Measurements from ENCODE around the gene PRR35. TPM values are rescaled to one million over a fixed set of nuclear protein-coding genes. Genes with fewer than 3 reads are reported as not detected.
A peak's percentile ranks its signal among the peaks of the same experiment; 100 is the strongest.

PRR35 gene
- total RNA-seq, 1 experiment from 2014 or later: 0.41 TPM

GRCh38 chr16:526181-527014 lies 33.8 kb upstream of the PRR35 start:
- DNase-seq (ENCODE audit: low spot score): peak; percentile 29
- in situ Hi-C loops (cut with HindIII; ENCODE audit: low sequenced_read_pairs): no loop called here

GRCh38 chr16:527015-527903 lies 32.9 kb upstream of the PRR35 start, which contains the start of gene CAPN15:
CAPN15 (plus strand) TSS chr16:527712; CDS start chr16:546839, 19,127 bp downstream.
- peak; percentile 84 for DNase-seq (ENCODE audit: low spot score)
- in situ Hi-C loops (cut with HindIII; ENCODE audit: low sequenced_read_pairs): no loop called here

DNA sequence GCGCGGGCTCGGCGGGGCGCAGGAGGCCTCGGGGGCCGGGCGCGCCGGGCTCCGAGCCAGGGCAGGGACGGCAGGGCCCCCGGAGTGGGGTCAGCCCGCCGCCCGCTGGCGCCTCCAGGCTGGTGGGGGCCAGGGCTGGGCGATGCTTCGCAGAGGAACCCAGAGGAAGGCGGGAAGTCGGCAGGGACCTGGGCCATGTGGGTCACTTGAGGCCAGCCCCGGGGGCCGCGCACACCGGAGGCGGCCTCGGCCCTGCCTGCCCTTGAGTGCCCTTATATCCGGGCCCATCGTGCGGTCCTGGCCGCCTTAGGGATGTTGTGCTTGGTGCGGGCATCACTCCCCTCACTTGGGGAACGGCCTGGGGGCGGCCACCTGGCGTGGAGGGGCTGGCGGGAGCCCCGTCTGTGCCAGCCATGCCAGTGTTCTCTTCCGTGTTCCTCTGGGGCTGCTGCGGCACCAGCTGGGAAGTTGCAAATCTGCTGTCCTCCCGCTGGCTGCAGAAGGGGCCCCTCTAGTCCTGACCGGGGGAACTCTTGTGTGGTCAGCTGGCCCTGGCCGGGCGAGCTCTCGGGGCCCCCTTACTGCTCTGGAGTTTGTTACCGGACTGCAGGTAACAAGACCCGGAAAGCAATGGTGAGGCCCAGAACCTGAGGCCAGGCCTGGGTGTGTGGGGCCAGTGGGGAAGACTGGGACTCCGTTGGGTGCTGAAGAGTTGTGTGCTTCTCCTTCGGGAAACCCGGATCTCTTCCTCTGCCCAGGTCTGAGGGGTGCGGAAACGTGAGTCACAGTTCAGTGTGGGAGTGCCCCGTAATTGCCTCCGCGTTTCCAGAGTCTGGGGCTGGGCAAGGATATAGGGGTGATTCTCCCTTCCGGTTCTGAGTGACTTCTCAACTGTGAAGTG lies 31.8 kb upstream of the PRR35 start:
- DNase-seq (ENCODE audit: low spot score): no peak
- in situ Hi-C loops (cut with HindIII; ENCODE audit: low sequenced_read_pairs): no loop called here

GRCh38 chr16:529012-529575 lies 31.1 kb upstream of the PRR35 start:
- peak; percentile 26 for DNase-seq (ENCODE audit: low spot score)
- in situ Hi-C loops (cut with HindIII; ENCODE audit: low sequenced_read_pairs): no loop called here

- in situ Hi-C loops (cut with HindIII; ENCODE audit: low sequenced_read_pairs): no loop called here
- DNase-seq (ENCODE audit: low spot score): no peak
These were observed 29.9 kb upstream of the PRR35 start for GRCh38 chr16:530111-530817.

DNA sequence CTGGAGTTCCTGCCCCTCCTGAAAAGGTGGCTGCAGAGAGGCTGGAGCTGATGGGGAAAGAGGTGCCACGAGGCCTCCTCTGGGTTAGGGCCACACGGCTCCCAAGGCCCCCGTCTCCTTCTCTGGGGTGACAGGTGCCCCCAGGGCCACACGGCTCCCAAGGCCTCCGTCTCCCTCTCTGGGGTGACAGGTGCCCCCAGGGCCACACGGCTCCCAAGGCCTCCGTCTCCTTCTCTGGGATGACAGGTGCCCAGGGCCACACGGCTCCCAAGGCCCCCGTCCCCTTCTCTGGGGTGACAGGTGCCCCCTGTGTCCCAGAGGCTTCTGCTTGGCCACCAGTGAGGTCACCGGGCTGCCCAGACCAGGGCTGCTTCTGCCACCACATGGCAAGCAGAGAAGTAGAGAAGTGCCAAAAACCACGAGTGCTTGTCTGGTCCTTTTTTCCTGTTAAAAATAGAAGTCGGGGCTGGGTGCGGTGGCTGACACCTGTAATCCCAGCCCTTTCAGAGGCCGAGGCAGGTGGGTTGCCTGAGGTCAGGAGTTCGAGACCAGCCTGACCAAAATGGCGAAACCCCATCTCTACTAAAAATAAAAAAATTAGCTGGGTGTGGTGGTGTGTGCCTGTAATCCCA lies 28.6 kb upstream of the PRR35 start:
- DNase-seq (ENCODE audit: low spot score): peak; percentile 60
- in situ Hi-C loops (cut with HindIII; ENCODE audit: low sequenced_read_pairs): no loop called here

DNA sequence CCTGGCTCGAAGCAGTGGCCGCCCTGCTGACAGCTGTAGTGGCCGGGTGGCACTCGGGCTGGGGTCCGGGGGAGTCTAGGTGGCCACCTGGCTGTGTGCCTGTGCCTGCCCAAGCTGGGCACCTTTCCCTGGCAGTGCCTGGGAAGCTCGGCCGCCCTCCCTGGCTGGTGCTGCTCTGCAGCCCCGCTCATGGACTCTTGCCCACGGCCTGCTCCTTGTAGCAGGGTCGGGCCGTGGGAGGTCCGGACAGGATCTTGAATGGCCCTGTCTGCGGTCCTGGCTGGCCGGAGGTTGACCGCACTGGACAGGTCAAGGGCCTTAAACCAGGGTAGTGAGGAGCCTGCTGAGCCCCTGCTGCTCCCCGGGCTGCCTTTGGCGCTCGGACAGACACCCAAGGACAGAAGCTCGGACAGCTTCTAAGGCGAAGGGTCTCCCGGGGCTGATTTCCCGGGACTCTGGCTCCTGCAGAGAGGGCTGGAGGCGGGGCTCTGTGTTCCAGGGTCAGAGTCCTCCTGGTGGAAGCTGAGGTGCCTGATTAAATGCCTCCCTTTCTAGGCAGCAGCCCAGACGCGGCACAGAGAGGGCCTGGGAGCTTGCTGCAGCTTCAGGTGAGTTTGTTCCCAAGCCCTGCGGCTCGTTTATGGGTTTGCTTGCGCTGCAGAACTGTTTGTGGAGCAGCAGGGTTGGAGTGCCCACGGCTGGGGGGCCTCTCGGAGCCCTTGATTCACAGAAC lies 26.6 kb upstream of the PRR35 start:
- in situ Hi-C loops (cut with HindIII; ENCODE audit: low sequenced_read_pairs): no loop called here
- DNase-seq (ENCODE audit: low spot score): peak; percentile 68

DNA sequence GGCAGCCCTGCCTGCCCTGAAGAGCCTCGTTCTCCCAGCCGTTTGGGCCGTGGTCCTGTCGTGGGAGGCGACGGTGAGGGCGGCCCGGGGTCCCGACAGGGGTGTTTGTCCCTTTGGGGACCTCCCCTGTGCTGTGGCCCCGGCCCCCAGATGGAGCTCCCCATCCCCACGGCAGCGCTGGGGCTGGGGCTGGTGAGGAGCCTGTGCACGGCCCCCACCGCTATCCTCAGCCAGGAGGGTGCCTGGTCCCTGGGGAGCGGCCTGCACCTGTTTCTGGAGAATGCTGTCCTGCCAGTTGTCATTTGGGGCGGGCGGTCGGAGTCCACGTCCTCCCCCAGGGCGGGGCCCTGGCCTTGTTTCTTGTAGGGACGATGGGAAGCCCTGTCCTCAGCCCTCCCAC lies 26.1 kb upstream of the PRR35 start:
- DNase-seq (ENCODE audit: low spot score): peak; percentile 39
- in situ Hi-C loops (cut with HindIII; ENCODE audit: low sequenced_read_pairs): no loop called here

- DNase-seq (ENCODE audit: low spot score): peak; percentile 64
- in situ Hi-C loops (cut with HindIII; ENCODE audit: low sequenced_read_pairs): no loop called here
These were observed 25.2 kb upstream of the PRR35 start for GRCh38 chr16:534856-535445.

GRCh38 chr16:535446-536405 lies 24.5 kb upstream of the PRR35 start:
- no peak for DNase-seq (ENCODE audit: low spot score)
- in situ Hi-C loops (cut with HindIII; ENCODE audit: low sequenced_read_pairs): no loop called here

GRCh38 chr16:536746-537145 lies 23.4 kb upstream of the PRR35 start:
- in situ Hi-C loops (cut with HindIII; ENCODE audit: low sequenced_read_pairs): no loop called here
- DNase-seq (ENCODE audit: low spot score): no peak

DNA sequence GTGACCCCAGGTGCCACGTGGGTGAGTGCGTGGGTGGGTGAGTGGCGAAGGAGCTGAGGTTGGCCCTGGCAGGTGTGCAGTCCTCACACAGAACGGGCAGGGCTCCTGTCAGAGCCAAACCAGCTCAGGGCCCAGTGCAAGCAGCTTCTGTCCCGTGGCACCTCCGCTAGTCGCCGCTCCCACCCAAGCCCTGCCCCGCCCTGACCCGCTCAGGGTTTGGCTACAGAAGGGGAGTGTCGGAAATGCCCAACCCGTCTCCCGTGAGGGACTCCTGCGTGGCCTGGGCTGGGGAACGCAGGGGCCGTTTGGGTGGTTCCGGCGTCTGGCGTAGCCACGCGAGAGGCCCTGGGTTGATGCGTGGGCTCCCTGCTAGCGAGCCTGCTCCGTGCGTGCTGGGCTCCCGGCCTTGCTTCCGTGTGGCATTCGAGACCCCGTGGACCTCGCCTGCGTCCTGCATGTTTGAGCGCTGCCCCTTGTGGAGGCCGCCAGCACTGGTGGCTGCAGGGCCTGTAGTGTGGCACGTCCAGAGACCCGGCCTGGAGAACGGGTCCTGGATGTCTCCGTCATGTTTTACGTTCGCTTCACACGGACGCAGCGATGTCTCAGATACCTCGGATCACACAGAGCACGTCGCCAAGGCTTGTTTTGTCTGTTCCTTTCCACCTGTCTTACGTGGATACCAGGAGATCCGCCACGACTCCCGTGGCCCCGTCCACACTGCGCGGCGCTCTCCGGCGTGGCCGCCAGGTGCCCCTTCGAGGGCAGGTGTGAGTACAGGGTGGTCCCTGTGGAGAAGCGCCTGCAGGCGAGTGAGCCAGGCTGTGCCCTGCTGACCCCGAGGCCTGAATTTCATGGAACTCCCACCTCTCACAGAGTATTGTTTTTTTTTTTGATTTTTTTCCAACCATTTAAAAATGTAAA lies 22.5 kb upstream of the PRR35 start:
- in situ Hi-C loops (cut with HindIII; ENCODE audit: low sequenced_read_pairs): no loop called here

GRCh38 chr16:539901-540530 lies 20.2 kb upstream of the PRR35 start:
- DNase-seq (ENCODE audit: low spot score): no peak
- in situ Hi-C loops (cut with HindIII; ENCODE audit: low sequenced_read_pairs): no loop called here

More for the DNA sequence above, 22.5 kb upstream of the PRR35 start:
- DNase-seq (ENCODE audit: low spot score): no peak

DNA sequence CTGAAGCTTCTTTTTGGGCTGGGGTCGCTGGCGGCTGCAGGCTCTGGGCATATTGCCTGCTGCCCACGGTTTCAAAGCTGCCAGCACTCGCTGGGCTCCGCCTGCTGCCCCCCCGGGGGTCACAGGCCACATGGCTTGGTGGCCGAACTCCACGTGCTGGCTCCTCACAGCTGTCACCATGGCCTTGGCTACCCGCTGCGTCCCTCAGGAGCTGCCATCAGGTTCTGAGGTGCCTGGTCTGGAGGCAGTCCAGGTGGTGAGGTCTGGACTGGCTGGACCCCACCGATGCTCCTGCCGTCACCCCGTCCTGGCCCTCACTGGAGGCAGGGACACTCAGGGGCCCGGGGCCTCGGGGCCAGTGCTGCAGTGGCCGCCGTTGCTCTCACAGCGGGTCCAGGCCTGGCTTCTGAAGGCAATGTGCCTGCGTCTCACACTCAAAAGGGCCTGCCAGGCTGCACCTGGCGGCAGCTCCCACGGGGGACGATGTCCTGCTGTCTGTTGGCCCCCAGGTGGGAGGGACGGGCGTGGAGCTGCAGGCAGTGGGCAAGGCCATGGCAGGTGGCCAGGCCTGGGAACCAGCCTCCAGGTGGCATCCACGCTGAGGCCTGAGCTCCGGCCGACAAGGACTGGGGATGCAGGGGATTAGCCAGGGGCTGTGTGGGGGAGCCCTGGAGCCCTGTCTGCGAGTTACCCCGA lies 19.4 kb upstream of the PRR35 start:
- in situ Hi-C loops (cut with HindIII; ENCODE audit: low sequenced_read_pairs): no loop called here
- peak; percentile 55 for DNase-seq (ENCODE audit: low spot score)
